CD4-positive, CD25-positive, alpha-beta regulatory T cell (primary cell): ENCODE results near the gene ZNF584. TPM values are rescaled to one million over a fixed set of nuclear protein-coding genes. Genes with fewer than 3 reads are reported as not detected.

Source experiments
- ATAC-seq, 2 donors: fragments of 150-1000 bp; cut with Tn5 transposase; one replicate each; pipeline ENCODE4 v1.10.0; 2021; ENCODE audit warnings: low read depth in 2 of 2, moderate number of reproducible peaks in 2 of 2, moderate library complexity in 1 of 2
- DNase-seq, 3 donors: peaks; one replicate each; pipeline versions ENCODE4 v3.0.0 to v3.0.0-alpha.2; 2012 to 2022; ENCODE audit warnings: mixed read lengths in 1 of 3
- H3K27ac ChIP-seq: one replicate; pipeline ENCODE4 v1.7.0; 2013; ENCODE audit warnings: mild to moderate bottlenecking, low read length; ENCODE audit not compliant: insufficient read depth, poor library complexity, severe bottlenecking
- H3K27me3 ChIP-seq: one replicate; pipeline ENCODE4 v1.7.0; 2013; ENCODE audit warnings: low read length; ENCODE audit not compliant: control insufficient read depth, insufficient read depth
- H3K36me3 ChIP-seq: one replicate; pipeline ENCODE4 v1.7.0; 2013; ENCODE audit warnings: mild to moderate bottlenecking, low read length, moderate library complexity; ENCODE audit not compliant: control insufficient read depth, insufficient read depth
- H3K4me1 ChIP-seq: 2 replicates; pipeline ENCODE4 v1.7.0; 2013; ENCODE audit warnings: mild to moderate bottlenecking, low read length; ENCODE audit not compliant: insufficient read depth, control insufficient read depth, poor library complexity, severe bottlenecking
- H3K4me3 ChIP-seq: one replicate; pipeline ENCODE4 v1.7.0; 2013; ENCODE audit warnings: low read depth, mild to moderate bottlenecking, low read length, moderate library complexity
- H3K9me3 ChIP-seq, 2 experiments: 1 replicate in 1 of 2; 2 replicates in 1 of 2; pipeline ENCODE4 v1.7.0; 2013; ENCODE audit warnings: low read length in 2 of 2, mild to moderate bottlenecking in 1 of 2, moderate library complexity in 1 of 2; ENCODE audit not compliant: control insufficient read depth in 2 of 2
- H3K27ac Mint-ChIP-seq, 3 donors: one replicate each; pipeline ENCODE4 v1.8.0; 2020 to 2022; ENCODE audit warnings: mild to moderate bottlenecking in 3 of 3, mixed read lengths in 3 of 3, moderate library complexity in 2 of 3
- H3K27me3 Mint-ChIP-seq: one replicate; pipeline ENCODE4 v1.8.0; 2022; ENCODE audit warnings: mild to moderate bottlenecking, mixed read lengths
- H3K36me3 Mint-ChIP-seq: one replicate; pipeline ENCODE4 v1.8.0; 2020; ENCODE audit warnings: mixed read lengths
- H3K4me1 Mint-ChIP-seq, 4 donors: one replicate each; pipeline ENCODE4 v1.8.0; 2020 to 2022; ENCODE audit warnings: mixed read lengths in 4 of 4, mild to moderate bottlenecking in 1 of 4
- H3K4me3 Mint-ChIP-seq, 4 donors: one replicate each; pipeline ENCODE4 v1.8.0; 2020 to 2022; ENCODE audit warnings: mild to moderate bottlenecking in 4 of 4, mixed read lengths in 4 of 4, moderate library complexity in 3 of 4
- H3K9me3 Mint-ChIP-seq, 7 donors: one replicate each; pipeline ENCODE4 v1.8.0; 2020 to 2022; ENCODE audit warnings: mixed read lengths in 7 of 7, mild to moderate bottlenecking in 3 of 7, moderate library complexity in 2 of 7
- polyA plus RNA-seq, 4 donors: library from polyadenylated mRNA; unstranded; fragments of 300-500 nt; fragmentation: Illumina TruSeq; gene quantifications; one replicate each; pipeline ENCODE4 v1.2.3, GENCODE V29; 2021
- total RNA-seq: library from RNA; stranded (reverse); gene quantifications from one replicate; pipeline ENCODE4 v1.2.3, GENCODE V29; 2022

Gene ZNF584
- total and polyA plus RNA-seq, 5 donors from 2014 or later = 1.7 to 8.8 (median 5.6) TPM

- no peaks in the 10 kb centered on the region for H3K9me3 ChIP-seq
- no peaks in the 10 kb centered on the region for H3K36me3 ChIP-seq
- Mint-ChIP-seq H3K36me3 (no peaks in the 10 kb centered on the region), H3K27ac (peak overlapping the region; percentile 95 to 97 (median 97)), H3K4me3 (peak overlapping the region; percentile 93 to 99 (median 96)), H3K4me1 (peaks cover 4 to 43% (median 18%) of the 10 kb centered on the region in 4 donors), H3K27me3 (no peaks in the 10 kb centered on the region), H3K9me3 (peaks cover 0 to 1% (median 0%) of the 10 kb centered on the region in 7 donors)
- H3K27me3 ChIP-seq = no peaks in the 10 kb centered on the region
- H3K4me3 ChIP-seq = peak overlapping the region; percentile 70
- H3K4me1 ChIP-seq = peaks cover 34% of the 10 kb centered on the region
- DNase-seq (no peak), ATAC-seq (no peak)
- peak overlapping the region; percentile 96 for H3K27ac ChIP-seq
Observed at GRCh38 chr19:58381460-58382212, 26.8 kb upstream of the ZNF584 start.

GRCh38 chr19:58382997-58383603, 25.3 kb upstream of the ZNF584 start:
- no peaks in the 10 kb centered on the region for H3K36me3 ChIP-seq
- H3K4me3 ChIP-seq = no peak overlapping the region
- H3K36me3 Mint-ChIP-seq = no peaks in the 10 kb centered on the region
- H3K9me3 ChIP-seq = no peaks in the 10 kb centered on the region
- H3K4me3 Mint-ChIP-seq = peak overlapping the region in 2 of 4 donors; percentile 27 to 85
- DNase-seq (no peak), ATAC-seq (no peak)
- H3K27ac ChIP-seq = no peak overlapping the region
- H3K27ac Mint-ChIP-seq = no peak overlapping the region
- peaks cover 44% of the 10 kb centered on the region for H3K4me1 ChIP-seq
- no peaks in the 10 kb centered on the region for H3K27me3 Mint-ChIP-seq
- H3K4me1 Mint-ChIP-seq = peaks cover 10 to 57% (median 28%) of the 10 kb centered on the region in 4 donors
- H3K27me3 ChIP-seq = no peaks in the 10 kb centered on the region
- peaks cover 0 to 1% (median 0%) of the 10 kb centered on the region in 7 donors for H3K9me3 Mint-ChIP-seq

- Histone ChIP-seq H3K9me3 (no peaks in the 10 kb centered on the region), H3K4me1 (peaks cover 46% of the 10 kb centered on the region), H3K36me3 (peaks cover 8% of the 10 kb centered on the region), H3K27me3 (no peaks in the 10 kb centered on the region), H3K4me3 (no peak overlapping the region), H3K27ac (peak overlapping the region; percentile 96)
- no peaks in the 10 kb centered on the region for H3K27me3 Mint-ChIP-seq
- ATAC-seq = no peak
- H3K27ac Mint-ChIP-seq = peak overlapping the region; percentile 94 to 99 (median 98)
- H3K4me3 Mint-ChIP-seq = peak overlapping the region; percentile 95 to 97 (median 96)
- peaks cover 0 to 1% (median 0%) of the 10 kb centered on the region in 7 donors for H3K9me3 Mint-ChIP-seq
- peaks cover 7% of the 10 kb centered on the region for H3K36me3 Mint-ChIP-seq
- no peak for DNase-seq
- H3K4me1 Mint-ChIP-seq = peaks cover 13 to 59% (median 31%) of the 10 kb centered on the region in 4 donors
Observed at GRCh38 chr19:58385313-58385890, 23.0 kb upstream of the ZNF584 start.

GRCh38 chr19:58385891-58386575, 22.4 kb upstream of the ZNF584 start:
- peaks cover 12% of the 10 kb centered on the region for H3K36me3 Mint-ChIP-seq
- H3K4me1 ChIP-seq = peaks cover 43% of the 10 kb centered on the region
- H3K4me3 ChIP-seq = peak overlapping the region; percentile 32
- peak overlapping the region; percentile 95 to 97 (median 96) for H3K4me3 Mint-ChIP-seq
- H3K27ac ChIP-seq = peak overlapping the region; percentile 96
- H3K27ac Mint-ChIP-seq = peak overlapping the region; percentile 94 to 99 (median 98)
- DNase-seq (peak in 1 of 3 donors; percentile 42), ATAC-seq (no peak)
- H3K9me3 ChIP-seq = no peaks in the 10 kb centered on the region
- H3K27me3 Mint-ChIP-seq = no peaks in the 10 kb centered on the region
- H3K27me3 ChIP-seq = no peaks in the 10 kb centered on the region
- H3K4me1 Mint-ChIP-seq = peaks cover 13 to 64% (median 34%) of the 10 kb centered on the region in 4 donors
- peaks cover 0 to 1% (median 0%) of the 10 kb centered on the region in 7 donors for H3K9me3 Mint-ChIP-seq
- peaks cover 13% of the 10 kb centered on the region for H3K36me3 ChIP-seq

DNA sequence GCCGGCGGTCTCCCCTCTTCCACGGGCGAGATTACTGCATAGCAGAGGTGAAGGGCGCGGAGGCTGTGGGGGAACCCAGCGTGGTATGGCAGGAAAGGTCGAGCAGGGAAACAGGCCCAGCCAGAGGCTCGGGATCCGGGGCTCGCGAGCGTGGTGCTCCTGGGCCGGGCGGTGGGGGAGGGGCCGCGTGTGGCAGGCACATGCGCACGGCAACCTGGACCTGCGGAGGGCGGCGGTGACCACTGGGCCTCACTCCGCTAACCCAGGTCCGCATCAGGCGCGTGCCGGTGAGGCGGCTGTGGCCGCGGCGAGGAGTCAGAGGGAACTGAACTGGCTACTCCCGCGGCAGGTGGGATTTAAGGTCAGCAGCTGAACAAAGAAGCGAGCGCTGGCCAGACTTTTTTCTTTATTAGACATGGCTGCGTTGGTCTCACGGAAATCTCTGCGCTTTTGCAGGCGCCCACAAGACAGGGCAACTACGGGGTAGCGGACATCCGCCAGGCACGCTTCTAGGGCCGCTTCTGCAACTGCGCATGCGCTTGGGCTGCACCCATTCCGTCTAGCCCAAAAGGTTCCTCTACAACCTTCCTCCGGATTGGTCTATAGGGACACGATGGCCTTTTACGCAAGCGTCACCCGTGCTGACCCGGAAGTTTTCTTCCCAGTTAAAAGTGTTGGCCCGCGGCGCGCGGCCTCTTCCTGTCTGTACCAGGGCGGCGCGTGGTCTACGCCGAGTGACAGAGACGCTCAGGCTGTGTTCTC, 21.7 kb upstream of the ZNF584 start, which contains the start of gene RPS5:
RPS5 (plus strand) TSS at position 694 of the 762 bp plus-strand sequence. CDS start 869 bp downstream, outside the sequence.
- H3K4me1 Mint-ChIP-seq = peaks cover 13 to 60% (median 31%) of the 10 kb centered on the region in 4 donors
- no peaks in the 10 kb centered on the region for H3K27me3 ChIP-seq
- no peaks in the 10 kb centered on the region for H3K27me3 Mint-ChIP-seq
- peaks cover 38% of the 10 kb centered on the region for H3K4me1 ChIP-seq
- peaks cover 0 to 1% (median 0%) of the 10 kb centered on the region in 7 donors for H3K9me3 Mint-ChIP-seq
- peaks cover 13% of the 10 kb centered on the region for H3K36me3 ChIP-seq
- H3K4me3 Mint-ChIP-seq = peak within 1 kb of the TSS; percentile 95 to 97 (median 96)
- ATAC-seq (peak; percentile 92 to 95), DNase-seq (peak; percentile 94 to 99 (median 98))
- peak within 1 kb of the TSS; percentile 94 to 99 (median 98) for H3K27ac Mint-ChIP-seq
- peaks cover 12% of the 10 kb centered on the region for H3K36me3 Mint-ChIP-seq
- H3K27ac ChIP-seq = peak within 1 kb of the TSS; percentile 96
- H3K9me3 ChIP-seq = no peaks in the 10 kb centered on the region
- peak within 1 kb of the TSS; percentile 89 for H3K4me3 ChIP-seq

- DNase-seq (no peak), ATAC-seq (no peak)
- peak overlapping the region; percentile 89 for H3K4me3 ChIP-seq
- peaks cover 19% of the 10 kb centered on the region for H3K36me3 ChIP-seq
- no peaks in the 10 kb centered on the region for H3K27me3 Mint-ChIP-seq
- H3K4me3 Mint-ChIP-seq = peak overlapping the region; percentile 95 to 97 (median 96)
- no peaks in the 10 kb centered on the region for H3K9me3 ChIP-seq
- peaks cover 32% of the 10 kb centered on the region for H3K4me1 ChIP-seq
- peaks cover 12% of the 10 kb centered on the region for H3K36me3 Mint-ChIP-seq
- no peaks in the 10 kb centered on the region for H3K27me3 ChIP-seq
- peaks cover 13 to 54% (median 30%) of the 10 kb centered on the region in 4 donors for H3K4me1 Mint-ChIP-seq
- H3K9me3 Mint-ChIP-seq = peaks cover 0 to 1% (median 0%) of the 10 kb centered on the region in 7 donors
- H3K27ac Mint-ChIP-seq = peak overlapping the region; percentile 94 to 99 (median 98)
- H3K27ac ChIP-seq = peak overlapping the region; percentile 96
Observed at GRCh38 chr19:58387338-58388174, 20.9 kb upstream of the ZNF584 start.
